ENCODE measurements around the gene BCL10.
A peak's percentile ranks its signal among the peaks of the same experiment; 100 is the strongest.

The BCL10 gene

GRCh38 chr1:85297855-85298629 lies 21.6 kb upstream of the BCL10 start (continued):
- TF ChIP-seq PRDM10 (tag by site-specific recombination; IDR thresholded peaks at IDR 0.05) (peak; percentile 85), ZNF239 (tag by site-specific recombination; IDR thresholded peaks at IDR 0.05) (0 out of 2 replicates have a peak, but pooled peaks have one; percentile 16), ZNF830 (tag by site-specific recombination; IDR thresholded peaks at IDR 0.05; ENCODE audit: low read depth) (no peak), ELK4 (IDR thresholded peaks at IDR 0.05; ENCODE audit: borderline replicate concordance, low read depth, low read length) (no peak), ZNF16 (tag by site-specific recombination; IDR thresholded peaks at IDR 0.05; ENCODE audit: low read depth) (no peak), GLI4 (tag by site-specific recombination; IDR thresholded peaks at IDR 0.05) (no peak), ZNF211 (tag by site-specific recombination; IDR thresholded peaks at IDR 0.05; ENCODE audit: low read depth) (no peak), KLF1 (tag by site-specific recombination; IDR thresholded peaks at IDR 0.05) (no peak), ZNF544 (tag by site-specific recombination; IDR thresholded peaks at IDR 0.05) (no peak), MEIS1 (CRISPR knock-in tag; IDR thresholded peaks at IDR 0.05; ENCODE audit: borderline replicate concordance) (no peak), ZNF416 (tag by site-specific recombination; IDR thresholded peaks at IDR 0.05) (no peak), GFI1B (tag by site-specific recombination; IDR thresholded peaks at IDR 0.05) (peak; percentile 52; the same call in 1 of the 2 replicates), KLF8 (tag by site-specific recombination; IDR thresholded peaks at IDR 0.05) (peak; percentile 90), PRDM2 (tag by site-specific recombination; IDR thresholded peaks at IDR 0.05; ENCODE audit: borderline replicate concordance) (no peak), ZNF473 (tag by site-specific recombination; IDR thresholded peaks at IDR 0.05) (no peak), SALL2 (tag by site-specific recombination; IDR thresholded peaks at IDR 0.05; ENCODE audit: borderline replicate concordance) (no peak), PRDM1 (tag by site-specific recombination; IDR thresholded peaks at IDR 0.05) (peak; percentile 88), ZNF114 (tag by site-specific recombination; IDR thresholded peaks at IDR 0.05) (no peak), REPIN1 (tag by site-specific recombination; IDR thresholded peaks at IDR 0.05; ENCODE audit: low read depth) (0 out of 2 replicates have a peak, but pooled peaks have one; percentile 67), KLF10 (tag by site-specific recombination; IDR thresholded peaks at IDR 0.05) (peak; percentile 90), GLIS1 (tag by site-specific recombination; IDR thresholded peaks at IDR 0.05) (peak; percentile 78), ZNF302 (tag by site-specific recombination; IDR thresholded peaks at IDR 0.05; ENCODE audit: low read depth) (no peak), YY1 (tag by site-specific recombination; IDR thresholded peaks at IDR 0.05) (no peak), ZNF423 (tag by site-specific recombination; IDR thresholded peaks at IDR 0.05) (peak; percentile 46; the same call in 1 of the 2 replicates), ZFP3 (tag by site-specific recombination; IDR thresholded peaks at IDR 0.05; ENCODE audit: low read depth) (no peak), ZNF280C (tag by site-specific recombination; IDR thresholded peaks at IDR 0.05) (no peak), ZFHX2 (tag by site-specific recombination; conservative IDR thresholded peaks at IDR 0.05) (peak; percentile 94), ZNF585B (tag by site-specific recombination; IDR thresholded peaks at IDR 0.05) (no peak)
